SK-N-SH treated with all-trans-retinoic acid at 6 μM for 48 hours (cell line): Measurements from ENCODE around the gene KRT4.
A peak's percentile ranks its signal among the peaks of the same experiment; 100 is the strongest.

Experiments used
- ATAC-seq: fragments of 200-7000 bp; cut with Tn5 transposase; 3 replicates; pipeline ENCODE4 v1.9.1; 2020; ENCODE audit warnings: mild to moderate bottlenecking, moderate library complexity
- ARNTL ChIP-seq: fragments of 450-650 bp; formaldehyde crosslinking; IDR thresholded peaks from 2 replicates; pipeline ENCODE4 v1.5.0; 2020; ENCODE audit warnings: low read depth, mild to moderate bottlenecking, moderate library complexity, borderline replicate concordance
- BACH2 ChIP-seq: fragments of 250-450 bp; sonication (Bioruptor Pico); IDR thresholded peaks from 2 replicates; pipeline ENCODE4 v1.9.0; 2021; ENCODE audit warnings: mild to moderate bottlenecking, borderline replicate concordance
- CSDC2 ChIP-seq: fragments of 250-450 bp; sonication (Bioruptor Pico); IDR thresholded peaks from 2 replicates; pipeline ENCODE4 v1.5.0; 2020; ENCODE audit warnings: mild to moderate bottlenecking, moderate library complexity
- ESRRG ChIP-seq: fragments of 250-450 bp; sonication (Bioruptor Pico); IDR thresholded peaks from 2 replicates; pipeline ENCODE4 v1.6.1; 2021; ENCODE audit warnings: mild to moderate bottlenecking
- GLIS3 ChIP-seq: fragments of 250-450 bp; sonication (Bioruptor Pico); IDR thresholded peaks from 2 replicates; pipeline ENCODE4 v1.5.0; 2020; ENCODE audit warnings: mild to moderate bottlenecking, moderate library complexity
- OSR1 ChIP-seq: fragments of 250-450 bp; sonication (Bioruptor Pico); IDR thresholded peaks from 2 replicates; pipeline ENCODE4 v1.8.0; 2022; ENCODE audit warnings: moderate library complexity, mild to moderate bottlenecking, inconsistent platforms
- PATZ1 ChIP-seq: fragments of 250-450 bp; sonication (Bioruptor Pico); IDR thresholded peaks from 2 replicates; pipeline ENCODE4 v1.8.0; 2020; ENCODE audit warnings: mild to moderate bottlenecking, moderate library complexity, borderline replicate concordance
- PPARA ChIP-seq: fragments of 250-450 bp; sonication (Bioruptor Pico); IDR thresholded peaks from 2 replicates; pipeline ENCODE4 v1.5.0; 2020; ENCODE audit warnings: mild to moderate bottlenecking, borderline replicate concordance
- RARB ChIP-seq: fragments of 250-450 bp; sonication (Bioruptor Pico); IDR thresholded peaks from 2 replicates; pipeline ENCODE4 v1.8.0; 2021; ENCODE audit warnings: mild to moderate bottlenecking, moderate library complexity
- SNAI2 ChIP-seq: fragments of 250-450 bp; sonication (Bioruptor Pico); IDR thresholded peaks from 2 replicates; pipeline ENCODE4 v1.5.0; 2020; ENCODE audit warnings: mild to moderate bottlenecking, moderate library complexity
- TCF4 ChIP-seq: fragments of 250-450 bp; sonication (Bioruptor Pico); IDR thresholded peaks from 2 replicates; pipeline ENCODE4 v1.8.0; 2021; ENCODE audit warnings: mild to moderate bottlenecking, moderate library complexity, borderline replicate concordance
- TOX ChIP-seq: fragments of 250-450 bp; sonication (Bioruptor Pico); IDR thresholded peaks from 2 replicates; pipeline ENCODE4 v1.8.0; 2021; ENCODE audit warnings: mild to moderate bottlenecking, moderate library complexity, borderline replicate concordance
- ZFP30 ChIP-seq: fragments of 450-650 bp; formaldehyde crosslinking; IDR thresholded peaks from 2 replicates; pipeline ENCODE4 v1.5.0; 2022; ENCODE audit warnings: mild to moderate bottlenecking, moderate library complexity
- ZNF565 ChIP-seq: fragments of 450-650 bp; formaldehyde crosslinking; conservative IDR thresholded peaks from 2 replicates; pipeline ENCODE4 v1.5.0; 2020; ENCODE audit warnings: low read depth, mild to moderate bottlenecking, moderate library complexity
- ZNF70 ChIP-seq: fragments of 450-650 bp; formaldehyde crosslinking; IDR thresholded peaks from 2 replicates; pipeline ENCODE4 v1.5.0; 2020; ENCODE audit warnings: mild to moderate bottlenecking, moderate library complexity
- ZNF8 ChIP-seq: fragments of 450-650 bp; formaldehyde crosslinking; IDR thresholded peaks from 2 replicates; pipeline ENCODE4 v1.5.0; 2020; ENCODE audit warnings: mild to moderate bottlenecking, moderate library complexity
- TF ChIP-seq, protein P1 (sequence below): fragments of 250-450 bp; sonication (Bioruptor Pico); IDR thresholded peaks from 2 replicates; pipeline ENCODE4 v1.5.0; 2020; ENCODE audit warnings: mild to moderate bottlenecking, moderate library complexity
- TF ChIP-seq, protein P2 (sequence below): fragments of 250-450 bp; sonication (Bioruptor Pico); IDR thresholded peaks from 2 replicates; pipeline ENCODE4 v1.8.0; 2021; ENCODE audit warnings: low read depth, mild to moderate bottlenecking, moderate library complexity, borderline replicate concordance
- TF ChIP-seq, protein P3 (sequence below): fragments of 250-450 bp; sonication (Bioruptor Pico); IDR thresholded peaks from 2 replicates; pipeline ENCODE4 v1.5.1; 2020; ENCODE audit warnings: low read depth, mild to moderate bottlenecking, moderate library complexity

The KRT4 gene

GRCh38 chr12:52822771-52823510 lies 9.0 kb upstream of the KRT4 start:
- no peak for ATAC-seq
- TF ChIP-seq ZNF70 (no peak), TCF4 (CRISPR knock-in tag) (no peak)

DNA sequence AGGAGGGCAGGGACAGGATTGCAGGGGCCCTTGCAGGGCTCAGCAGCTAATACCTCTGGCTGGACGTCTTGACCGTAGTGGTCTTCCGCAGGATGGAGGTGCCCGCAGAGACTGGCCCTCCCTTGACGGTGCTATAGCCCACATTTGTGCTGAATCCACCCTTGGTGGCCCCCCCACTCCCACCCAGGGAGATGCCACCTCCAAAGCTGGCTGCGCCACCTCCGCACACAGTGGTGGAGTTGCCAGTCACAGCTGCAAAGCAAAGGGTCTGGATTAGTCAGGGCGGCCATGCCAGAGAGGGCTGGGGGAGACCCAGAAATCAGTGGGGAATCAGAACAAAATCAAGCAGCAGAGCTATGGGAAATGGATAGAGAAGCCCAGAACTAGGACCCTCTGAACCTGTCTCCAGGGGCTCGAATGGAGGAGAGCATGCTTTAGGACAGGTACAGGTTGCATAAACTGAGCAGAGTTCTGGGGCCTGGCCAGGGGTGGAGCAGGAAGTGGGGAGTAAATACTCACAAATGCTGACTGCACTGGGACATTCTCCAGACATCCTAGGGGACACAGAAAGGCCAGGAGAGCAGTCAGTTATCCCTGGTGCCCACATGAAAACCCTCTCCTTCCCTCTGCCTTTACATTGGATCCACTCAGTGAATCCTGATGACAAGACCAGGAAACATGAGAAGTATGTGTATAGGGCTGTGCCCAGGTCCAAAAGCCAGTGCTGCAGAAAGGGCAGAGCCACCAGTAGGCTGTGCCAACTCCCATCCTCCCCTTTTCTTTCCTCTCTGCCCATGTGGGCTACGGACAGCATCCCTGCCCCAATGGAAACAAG lies 8.1 kb upstream of the KRT4 start:
- peak; percentile 50 for ATAC-seq
- no peak for TF ChIP-seq TOX (CRISPR knock-in tag)
- TF ChIP-seq PATZ1 (CRISPR knock-in tag), result no peak
- TF ChIP-seq ZNF565 (CRISPR knock-in tag), result no peak
- TF ChIP-seq BACH2, result no peak
- TF ChIP-seq RARB (CRISPR knock-in tag), result no peak
- no peak for TF ChIP-seq ESRRG (CRISPR knock-in tag)
- no peak for TF ChIP-seq ARNTL (CRISPR knock-in tag)
- no peak for TF ChIP-seq TCF4 (CRISPR knock-in tag)
- TF ChIP-seq, protein P1, sequence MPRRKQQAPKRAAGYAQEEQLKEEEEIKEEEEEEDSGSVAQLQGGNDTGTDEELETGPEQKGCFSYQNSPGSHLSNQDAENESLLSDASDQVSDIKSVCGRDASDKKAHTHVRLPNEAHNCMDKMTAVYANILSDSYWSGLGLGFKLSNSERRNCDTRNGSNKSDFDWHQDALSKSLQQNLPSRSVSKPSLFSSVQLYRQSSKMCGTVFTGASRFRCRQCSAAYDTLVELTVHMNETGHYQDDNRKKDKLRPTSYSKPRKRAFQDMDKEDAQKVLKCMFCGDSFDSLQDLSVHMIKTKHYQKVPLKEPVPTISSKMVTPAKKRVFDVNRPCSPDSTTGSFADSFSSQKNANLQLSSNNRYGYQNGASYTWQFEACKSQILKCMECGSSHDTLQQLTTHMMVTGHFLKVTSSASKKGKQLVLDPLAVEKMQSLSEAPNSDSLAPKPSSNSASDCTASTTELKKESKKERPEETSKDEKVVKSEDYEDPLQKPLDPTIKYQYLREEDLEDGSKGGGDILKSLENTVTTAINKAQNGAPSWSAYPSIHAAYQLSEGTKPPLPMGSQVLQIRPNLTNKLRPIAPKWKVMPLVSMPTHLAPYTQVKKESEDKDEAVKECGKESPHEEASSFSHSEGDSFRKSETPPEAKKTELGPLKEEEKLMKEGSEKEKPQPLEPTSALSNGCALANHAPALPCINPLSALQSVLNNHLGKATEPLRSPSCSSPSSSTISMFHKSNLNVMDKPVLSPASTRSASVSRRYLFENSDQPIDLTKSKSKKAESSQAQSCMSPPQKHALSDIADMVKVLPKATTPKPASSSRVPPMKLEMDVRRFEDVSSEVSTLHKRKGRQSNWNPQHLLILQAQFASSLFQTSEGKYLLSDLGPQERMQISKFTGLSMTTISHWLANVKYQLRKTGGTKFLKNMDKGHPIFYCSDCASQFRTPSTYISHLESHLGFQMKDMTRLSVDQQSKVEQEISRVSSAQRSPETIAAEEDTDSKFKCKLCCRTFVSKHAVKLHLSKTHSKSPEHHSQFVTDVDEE, result no peak
- TF ChIP-seq PPARA (CRISPR knock-in tag), result no peak
- TF ChIP-seq ZNF8 (CRISPR knock-in tag), result no peak
- TF ChIP-seq SNAI2 (CRISPR knock-in tag), result no peak
- TF ChIP-seq ZFP30, result no peak
- no peak for TF ChIP-seq GLIS3 (CRISPR knock-in tag)
- no peak for TF ChIP-seq CSDC2 (CRISPR knock-in tag)

DNA sequence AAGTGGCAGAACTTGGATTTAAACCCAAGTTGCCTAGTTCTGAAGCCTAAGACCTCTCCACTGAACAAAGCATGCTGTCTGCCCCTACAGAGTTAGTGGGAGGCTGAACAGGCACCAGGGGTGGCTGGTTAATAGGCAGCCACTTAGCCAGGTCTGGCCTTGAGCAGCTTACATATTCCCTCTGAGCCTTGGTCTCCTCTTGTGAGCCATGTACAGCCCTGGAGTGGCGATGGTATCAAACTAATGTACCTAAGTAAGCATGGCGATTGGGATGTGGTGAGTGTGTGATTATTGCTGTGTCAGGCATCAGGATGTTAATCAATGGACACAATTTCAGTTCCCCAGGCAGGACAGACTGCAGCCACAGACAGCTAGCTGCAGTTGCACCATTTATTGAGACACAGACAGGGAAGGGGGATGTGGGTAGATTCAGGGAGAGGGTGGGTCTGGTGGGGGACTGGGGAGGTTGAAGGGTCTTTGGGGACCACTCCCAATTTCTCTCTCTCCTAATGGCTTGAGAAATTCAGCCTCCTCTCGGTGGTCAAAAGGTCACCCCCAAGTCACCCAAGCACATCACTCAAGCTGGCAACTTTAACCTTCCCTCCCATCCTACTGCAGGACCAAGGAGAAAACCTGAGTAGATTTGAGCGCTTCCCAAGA lies 7.3 kb upstream of the KRT4 start:
- ATAC-seq, result no peak
- TF ChIP-seq TOX (CRISPR knock-in tag) (no peak), CSDC2 (CRISPR knock-in tag) (no peak), PATZ1 (CRISPR knock-in tag) (no peak), ZNF70 (no peak), ZNF565 (CRISPR knock-in tag) (no peak), GLIS3 (CRISPR knock-in tag) (no peak), BACH2 (no peak), RARB (CRISPR knock-in tag) (no peak), PPARA (CRISPR knock-in tag) (no peak), ZFP30 (no peak), SNAI2 (CRISPR knock-in tag) (no peak), TCF4 (CRISPR knock-in tag) (no peak), OSR1 (CRISPR knock-in tag) (no peak), ARNTL (CRISPR knock-in tag) (no peak), ZNF8 (CRISPR knock-in tag) (no peak)
- TF ChIP-seq, protein P2, sequence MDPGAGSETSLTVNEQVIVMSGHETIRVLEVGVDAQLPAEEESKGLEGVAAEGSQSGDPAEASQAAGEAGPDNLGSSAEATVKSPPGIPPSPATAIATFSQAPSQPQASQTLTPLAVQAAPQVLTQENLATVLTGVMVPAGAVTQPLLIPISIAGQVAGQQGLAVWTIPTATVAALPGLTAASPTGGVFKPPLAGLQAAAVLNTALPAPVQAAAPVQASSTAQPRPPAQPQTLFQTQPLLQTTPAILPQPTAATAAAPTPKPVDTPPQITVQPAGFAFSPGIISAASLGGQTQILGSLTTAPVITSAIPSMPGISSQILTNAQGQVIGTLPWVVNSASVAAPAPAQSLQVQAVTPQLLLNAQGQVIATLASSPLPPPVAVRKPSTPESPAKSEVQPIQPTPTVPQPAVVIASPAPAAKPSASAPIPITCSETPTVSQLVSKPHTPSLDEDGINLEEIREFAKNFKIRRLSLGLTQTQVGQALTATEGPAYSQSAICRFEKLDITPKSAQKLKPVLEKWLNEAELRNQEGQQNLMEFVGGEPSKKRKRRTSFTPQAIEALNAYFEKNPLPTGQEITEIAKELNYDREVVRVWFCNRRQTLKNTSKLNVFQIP (CRISPR knock-in tag), result no peak
- TF ChIP-seq, protein P3, sequence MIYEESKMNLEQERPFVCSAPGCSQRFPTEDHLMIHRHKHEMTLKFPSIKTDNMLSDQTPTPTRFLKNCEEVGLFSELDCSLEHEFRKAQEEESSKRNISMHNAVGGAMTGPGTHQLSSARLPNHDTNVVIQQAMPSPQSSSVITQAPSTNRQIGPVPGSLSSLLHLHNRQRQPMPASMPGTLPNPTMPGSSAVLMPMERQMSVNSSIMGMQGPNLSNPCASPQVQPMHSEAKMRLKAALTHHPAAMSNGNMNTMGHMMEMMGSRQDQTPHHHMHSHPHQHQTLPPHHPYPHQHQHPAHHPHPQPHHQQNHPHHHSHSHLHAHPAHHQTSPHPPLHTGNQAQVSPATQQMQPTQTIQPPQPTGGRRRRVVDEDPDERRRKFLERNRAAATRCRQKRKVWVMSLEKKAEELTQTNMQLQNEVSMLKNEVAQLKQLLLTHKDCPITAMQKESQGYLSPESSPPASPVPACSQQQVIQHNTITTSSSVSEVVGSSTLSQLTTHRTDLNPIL (CRISPR knock-in tag), result no peak
- TF ChIP-seq, protein P1, result no peak
